ENCODE results near the gene MR1. TPM values are rescaled to one million over a fixed set of nuclear protein-coding genes. Genes with fewer than 3 reads are reported as not detected.
A peak's percentile ranks its signal among the peaks of the same experiment; 100 is the strongest.

The MR1 gene
- total and polyA plus RNA-seq, 11 donors: 0.65 to 21.0 (median 3.5) TPM

GRCh38 chr1:181081395-181081794 is 47.6 kb downstream of the MR1 start:
- ATAC-seq: no peak
- DNase-seq: no peak
- no peaks in the 10 kb centered on the region for H3K9me3 ChIP-seq
- intact Hi-C loops (cut with DNase I): loop anchor here in 3 of 10 donors (10.0 kb wide), 3 partner anchors 47 to 197 kb away; partner anchors contain the start of gene MR1 (in 1 of the 3)
- 53 to 69% (median 66%) methylated on average over 3 of the region's 3 CpGs for WGBS, 4 donors
- peaks cover 0 to 5% (median 0%) of the 10 kb centered on the region in 9 donors for H3K27me3 ChIP-seq
- H3K36me3 ChIP-seq: no peaks in the 10 kb centered on the region
- H3K4me3 ChIP-seq: no peak overlapping the region
- peaks cover 0 to 17% (median 6%) of the 10 kb centered on the region in 12 donors for H3K4me1 ChIP-seq
- H3K27ac ChIP-seq: no peak overlapping the region
- TF ChIP-seq, protein P1, sequence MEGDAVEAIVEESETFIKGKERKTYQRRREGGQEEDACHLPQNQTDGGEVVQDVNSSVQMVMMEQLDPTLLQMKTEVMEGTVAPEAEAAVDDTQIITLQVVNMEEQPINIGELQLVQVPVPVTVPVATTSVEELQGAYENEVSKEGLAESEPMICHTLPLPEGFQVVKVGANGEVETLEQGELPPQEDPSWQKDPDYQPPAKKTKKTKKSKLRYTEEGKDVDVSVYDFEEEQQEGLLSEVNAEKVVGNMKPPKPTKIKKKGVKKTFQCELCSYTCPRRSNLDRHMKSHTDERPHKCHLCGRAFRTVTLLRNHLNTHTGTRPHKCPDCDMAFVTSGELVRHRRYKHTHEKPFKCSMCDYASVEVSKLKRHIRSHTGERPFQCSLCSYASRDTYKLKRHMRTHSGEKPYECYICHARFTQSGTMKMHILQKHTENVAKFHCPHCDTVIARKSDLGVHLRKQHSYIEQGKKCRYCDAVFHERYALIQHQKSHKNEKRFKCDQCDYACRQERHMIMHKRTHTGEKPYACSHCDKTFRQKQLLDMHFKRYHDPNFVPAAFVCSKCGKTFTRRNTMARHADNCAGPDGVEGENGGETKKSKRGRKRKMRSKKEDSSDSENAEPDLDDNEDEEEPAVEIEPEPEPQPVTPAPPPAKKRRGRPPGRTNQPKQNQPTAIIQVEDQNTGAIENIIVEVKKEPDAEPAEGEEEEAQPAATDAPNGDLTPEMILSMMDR (IDR thresholded peaks at IDR 0.05): no peak
- no peak for TF ChIP-seq POLR2A (IDR thresholded peaks at IDR 0.05)

DNA sequence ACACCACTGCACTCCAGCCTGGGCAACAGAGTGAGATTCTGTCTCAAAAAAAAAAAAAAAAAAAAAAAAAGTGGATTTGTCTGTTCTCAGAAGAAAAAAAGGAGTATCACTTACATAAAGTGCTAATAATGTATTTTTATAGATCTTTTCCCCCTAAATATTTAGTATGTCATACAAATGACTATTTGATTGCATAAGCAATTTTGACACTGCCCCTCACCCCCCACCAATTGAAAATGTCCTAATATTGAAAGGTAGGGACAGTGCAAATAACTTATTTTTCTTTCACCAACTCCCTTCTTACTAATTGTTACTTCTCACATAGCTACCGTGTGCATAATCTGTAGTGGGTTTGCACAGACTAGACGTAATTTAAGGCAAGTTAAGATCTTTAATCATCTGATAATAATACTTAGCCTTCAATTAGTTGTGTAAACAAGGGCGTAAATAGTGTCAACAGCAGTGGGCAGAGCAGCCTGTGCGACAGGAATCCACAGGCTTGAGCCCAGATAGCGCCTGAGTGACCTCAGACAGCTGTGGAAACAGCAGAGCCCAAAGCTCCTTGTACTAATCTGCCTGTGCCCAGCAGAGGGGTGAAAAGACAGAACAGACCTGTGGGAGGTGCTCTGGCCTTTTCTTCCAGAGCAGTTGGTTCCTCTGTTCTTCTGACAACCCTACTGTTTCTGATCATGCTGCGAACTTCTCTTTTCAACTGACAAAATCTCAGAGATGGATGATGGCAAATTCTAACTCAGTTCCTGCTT is 50.2 kb downstream of the MR1 start:
- Histone ChIP-seq H3K27ac (no peak overlapping the region), H3K4me3 (no peak overlapping the region), H3K36me3 (no peaks in the 10 kb centered on the region), H3K27me3 (no peaks in the 10 kb centered on the region), H3K4me1 (peaks cover 0 to 25% (median 5%) of the 10 kb centered on the region in 12 donors), H3K9me3 (no peaks in the 10 kb centered on the region)
- intact Hi-C loops (cut with DNase I): loop anchor here in 8 of 10 donors (1.0 to 10.0 kb wide), 7 partner anchors 49 to 199 kb away; partner anchors contain the start of gene MR1 (in 1 of the 8)
- ATAC-seq (peak; percentile 40 to 61 (median 56)), DNase-seq (peak in 4 of 5 donors; percentile 53 to 60 (median 56))
- no peak for TF ChIP-seq POLR2A (IDR thresholded peaks at IDR 0.05)
- TF ChIP-seq, protein P1 (IDR thresholded peaks at IDR 0.05): peak; percentile 25 to 72 (median 56)
- 30 to 44% (median 35%) methylated on average over 6 of the region's 6 CpGs for WGBS, 4 donors

GRCh38 chr1:181084606-181084969 is 50.8 kb downstream of the MR1 start:
- TF ChIP-seq POLR2A (IDR thresholded peaks at IDR 0.05): no peak
- TF ChIP-seq, protein P1 (IDR thresholded peaks at IDR 0.05): no peak
- DNase-seq (no peak), ATAC-seq (no peak)
- no peaks in the 10 kb centered on the region for H3K36me3 ChIP-seq
- no peak overlapping the region for H3K4me3 ChIP-seq
- no peak overlapping the region for H3K27ac ChIP-seq
- WGBS, 4 donors: 47 to 65% (median 58%) methylated on average over 4 of the region's 4 CpGs
- peaks cover 0 to 25% (median 5%) of the 10 kb centered on the region in 12 donors for H3K4me1 ChIP-seq
- intact Hi-C loops (cut with DNase I): loop anchor here in 8 of 10 donors (1.0 to 10.0 kb wide), 6 partner anchors 50 to 200 kb away; partner anchors contain the start of gene MR1 (in 1 of the 8)
- no peaks in the 10 kb centered on the region for H3K9me3 ChIP-seq
- H3K27me3 ChIP-seq: no peaks in the 10 kb centered on the region

DNA sequence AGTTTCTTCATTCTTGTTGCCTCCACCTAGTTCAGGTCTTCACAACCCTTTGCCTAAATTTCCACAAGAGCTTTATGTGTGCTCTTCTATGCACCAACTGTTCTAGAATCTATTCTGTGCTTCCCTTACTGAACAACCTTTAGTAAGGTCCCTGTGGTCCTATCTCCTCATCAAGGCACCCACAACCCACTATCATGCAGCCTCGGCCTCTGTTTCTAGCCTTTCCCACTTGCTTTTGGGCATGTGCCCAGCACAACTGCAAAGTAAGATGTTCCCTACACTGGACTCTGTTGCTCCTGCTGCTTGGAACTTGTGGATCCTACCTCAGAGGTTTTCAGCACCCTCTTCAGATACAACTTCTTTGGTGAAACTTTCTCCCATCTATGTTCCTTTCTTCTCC is 52.3 kb downstream of the MR1 start:
- Histone ChIP-seq H3K27me3 (no peaks in the 10 kb centered on the region), H3K4me1 (peaks cover 0 to 30% (median 7%) of the 10 kb centered on the region in 12 donors), H3K4me3 (no peak overlapping the region), H3K27ac (no peak overlapping the region), H3K9me3 (no peaks in the 10 kb centered on the region), H3K36me3 (no peaks in the 10 kb centered on the region)
- ATAC-seq: no peak
- 89 to 98% (median 92%) methylated on average over 1 of the region's 1 CpG for WGBS, 4 donors
- intact Hi-C loops (cut with DNase I): loop anchor here in 8 of 10 donors (2.0 to 10.0 kb wide), 6 partner anchors 49 to 201 kb away; partner anchors contain the start of genes MR1 (in 1 of the 8) and STX6 (in 1 of the 8)
- no peak for TF ChIP-seq POLR2A (IDR thresholded peaks at IDR 0.05)
- TF ChIP-seq, protein P1 (IDR thresholded peaks at IDR 0.05): no peak
- DNase-seq: no peak

Data from heart left ventricle (tissue), 16 donors.